ENCODE data around the gene PEAR1.

PEAR1 gene

GRCh38 chr1:156939786-156940334 is 46.3 kb downstream of the PEAR1 start:
- DNase-seq (ENCODE audit: low read depth) = no peak

GRCh38 chr1:156941675-156942074 is 48.2 kb downstream of the PEAR1 start:
- DNase-seq (ENCODE audit: low read depth) = no peak

- DNase-seq (ENCODE audit: low read depth) = no peak
Observed at GRCh38 chr1:156942176-156942575, 48.7 kb downstream of the PEAR1 start.

- DNase-seq (ENCODE audit: low read depth) = no peak
Observed at GRCh38 chr1:156942576-156942975, 49.1 kb downstream of the PEAR1 start.

- DNase-seq (ENCODE audit: low read depth) = no peak
Observed at GRCh38 chr1:156943756-156944155, 50.2 kb downstream of the PEAR1 start.

- DNase-seq (ENCODE audit: low read depth) = no peak
Observed at GRCh38 chr1:156944268-156944667, 50.8 kb downstream of the PEAR1 start.

- DNase-seq (ENCODE audit: low read depth) = no peak
Observed at GRCh38 chr1:156944848-156945247, 51.3 kb downstream of the PEAR1 start.

- DNase-seq (ENCODE audit: low read depth) = no peak
Observed at GRCh38 chr1:156945881-156946661, 52.6 kb downstream of the PEAR1 start.

GRCh38 chr1:156947127-156947526 is 53.6 kb downstream of the PEAR1 start:
- DNase-seq (ENCODE audit: low read depth) = no peak

GRCh38 chr1:156947818-156948525 is 54.5 kb downstream of the PEAR1 start:
- DNase-seq (ENCODE audit: low read depth) = no peak

GRCh38 chr1:156948708-156949107 is 55.2 kb downstream of the PEAR1 start:
- no peak for DNase-seq (ENCODE audit: low read depth)

- DNase-seq (ENCODE audit: low read depth) = no peak
Observed at GRCh38 chr1:156949127-156949526, 55.6 kb downstream of the PEAR1 start.

- DNase-seq (ENCODE audit: low read depth) = no peak
Observed at GRCh38 chr1:156951371-156951770, 57.9 kb downstream of the PEAR1 start.

- no peak for DNase-seq (ENCODE audit: low read depth)
Observed at GRCh38 chr1:156953571-156953970, 60.1 kb downstream of the PEAR1 start.

GRCh38 chr1:156956333-156956732 is 62.8 kb downstream of the PEAR1 start:
- DNase-seq (ENCODE audit: low read depth) = no peak

- no peak for DNase-seq (ENCODE audit: low read depth)
Observed at GRCh38 chr1:156957634-156958033, 64.1 kb downstream of the PEAR1 start.

- DNase-seq (ENCODE audit: low read depth) = no peak
Observed at GRCh38 chr1:156958247-156958714, 64.8 kb downstream of the PEAR1 start.

GRCh38 chr1:156959414-156959813 is 65.9 kb downstream of the PEAR1 start:
- DNase-seq (ENCODE audit: low read depth) = no peak

- DNase-seq (ENCODE audit: low read depth) = no peak
Observed at GRCh38 chr1:156959925-156960324, 66.4 kb downstream of the PEAR1 start.

GRCh38 chr1:156961709-156962108 is 68.2 kb downstream of the PEAR1 start:
- DNase-seq (ENCODE audit: low read depth) = no peak

- DNase-seq (ENCODE audit: low read depth) = no peak
Observed at GRCh38 chr1:156963621-156964020, 70.1 kb downstream of the PEAR1 start.

- no peak for DNase-seq (ENCODE audit: low read depth)
Observed at GRCh38 chr1:156964441-156964840, 70.9 kb downstream of the PEAR1 start.

Measured in fibroblast of the conjunctiva (primary cell).